Mesenchymal stem cell (in vitro differentiated cells and primary cell): ENCODE results near the gene CSH2.
"Not testable (repeated sequence)": the region's sequence is repeated elsewhere in the genome, so short reads cannot be mapped to it uniquely, and the experiment has no call there.

Experiments used
- DNase-seq: peaks from one replicate; pipeline ENCODE4 v3.0.0-alpha.2; 2013
- H2AFZ ChIP-seq: one replicate; pipeline ENCODE4 v1.6.1; 2013; ENCODE audit warnings: low read depth, mild to moderate bottlenecking, control low read depth, inconsistent platforms, low read length, moderate library complexity
- H2AK5ac ChIP-seq: 2 replicates; pipeline ENCODE4 v1.6.1; 2013; ENCODE audit warnings: low read length, moderate library complexity, mild to moderate bottlenecking, inconsistent platforms; ENCODE audit not compliant: severe bottlenecking
- H2BK120ac ChIP-seq: one replicate; pipeline ENCODE4 v1.6.1; 2013; ENCODE audit warnings: low read depth, mild to moderate bottlenecking, inconsistent platforms, low read length, moderate library complexity
- H2BK12ac ChIP-seq, 2 experiments: one replicate each; pipeline ENCODE4 v1.6.1; 2013; ENCODE audit warnings: inconsistent platforms in 2 of 2, low read length in 2 of 2, mild to moderate bottlenecking in 2 of 2, moderate library complexity in 2 of 2, control low read depth in 1 of 2
- H2BK15ac ChIP-seq: one replicate; pipeline ENCODE4 v1.6.1; 2013; ENCODE audit warnings: mild to moderate bottlenecking, low read depth, inconsistent platforms; ENCODE audit not compliant: poor library complexity, severe bottlenecking
- H2BK5ac ChIP-seq: 2 replicates; pipeline ENCODE4 v1.6.1; 2013; ENCODE audit warnings: low read depth, mild to moderate bottlenecking, low read length, control low read depth, inconsistent platforms; ENCODE audit not compliant: poor library complexity, severe bottlenecking
- H3K14ac ChIP-seq, 2 experiments: one replicate each; pipeline ENCODE4 v1.6.1; 2013; ENCODE audit warnings: inconsistent platforms in 2 of 2, low read length in 2 of 2, control low read depth in 1 of 2, mild to moderate bottlenecking in 1 of 2, moderate library complexity in 1 of 2
- H3K18ac ChIP-seq, 2 experiments: one replicate each; pipeline ENCODE4 v1.6.1; 2013; ENCODE audit warnings: inconsistent platforms in 2 of 2, low read length in 2 of 2, control low read depth in 1 of 2, low read depth in 1 of 2, mild to moderate bottlenecking in 1 of 2
- H3K23ac ChIP-seq, 2 experiments: one replicate each; pipeline ENCODE4 v1.6.1; 2013; ENCODE audit warnings: inconsistent platforms in 2 of 2, low read length in 2 of 2, mild to moderate bottlenecking in 2 of 2, moderate library complexity in 2 of 2, control low read depth in 1 of 2
- H3K27ac ChIP-seq: 2 replicates; pipeline ENCODE4 v1.5.1; 2013; ENCODE audit warnings: mild to moderate bottlenecking, moderate library complexity, low read length, control low read depth, inconsistent platforms; ENCODE audit not compliant: poor library complexity, severe bottlenecking
- H3K27me3 ChIP-seq, 2 experiments: 2 replicates each; pipeline versions ENCODE4 v1.6.1 to v1.7.0; 2013; ENCODE audit warnings: low read length in 2 of 2, mild to moderate bottlenecking in 2 of 2, moderate library complexity in 2 of 2, control low read depth in 1 of 2, inconsistent platforms in 1 of 2; ENCODE audit not compliant: control insufficient read depth in 1 of 2, insufficient read depth in 1 of 2
- H3K36me3 ChIP-seq, 2 experiments: 2 replicates each; pipeline versions ENCODE4 v1.6.1 to v1.7.0; 2013; ENCODE audit warnings: low read length in 2 of 2, control low read depth in 1 of 2, inconsistent platforms in 1 of 2, low read depth in 1 of 2, mild to moderate bottlenecking in 1 of 2; ENCODE audit not compliant: insufficient read depth in 2 of 2, control insufficient read depth in 1 of 2
- H3K4ac ChIP-seq, 2 experiments: one replicate each; pipeline ENCODE4 v1.6.1; 2013; ENCODE audit warnings: inconsistent platforms in 2 of 2, low read length in 2 of 2, mild to moderate bottlenecking in 2 of 2, moderate library complexity in 2 of 2, control low read depth in 1 of 2, low read depth in 1 of 2
- H3K4me1 ChIP-seq: 2 replicates; pipeline ENCODE4 v1.6.1; 2013; ENCODE audit warnings: low read depth, low read length, control low read depth; ENCODE audit not compliant: control insufficient read depth, insufficient read depth
- H3K4me2 ChIP-seq: 2 replicates; pipeline ENCODE4 v1.6.1; 2013; ENCODE audit warnings: low read length, mild to moderate bottlenecking, inconsistent platforms; ENCODE audit not compliant: poor library complexity, severe bottlenecking
- H3K4me3 ChIP-seq, 2 experiments: 2 replicates each; pipeline versions ENCODE4 v1.5.1 to v1.7.0; 2013; ENCODE audit warnings: low read length in 2 of 2, mild to moderate bottlenecking in 2 of 2, control low read depth in 1 of 2, low read depth in 1 of 2; ENCODE audit not compliant: insufficient read depth in 1 of 2
- H3K79me1 ChIP-seq: replicated peaks from 2 replicates; pipeline ENCODE4 v1.6.1; 2013; ENCODE audit warnings: mild to moderate bottlenecking, control low read depth, low read length, inconsistent platforms; ENCODE audit not compliant: poor library complexity, severe bottlenecking
- H3K9ac ChIP-seq: 2 replicates; pipeline ENCODE4 v1.7.0; 2013; ENCODE audit warnings: mild to moderate bottlenecking, low read length, moderate library complexity
- H3K9me3 ChIP-seq: 2 replicates; pipeline ENCODE4 v1.7.0; 2013; ENCODE audit warnings: mild to moderate bottlenecking, low read length; ENCODE audit not compliant: control insufficient read depth
- H4K8ac ChIP-seq: one replicate; pipeline ENCODE4 v1.6.1; 2013; ENCODE audit warnings: inconsistent platforms, mild to moderate bottlenecking, low read length, moderate library complexity
- H4K91ac ChIP-seq: one replicate; pipeline ENCODE4 v1.6.1; 2013; ENCODE audit warnings: mild to moderate bottlenecking, low read length, inconsistent platforms
- WGBS: methylation state at CpG from one replicate; pipeline ENCODE4 v1.1.7; 2013; ENCODE audit warnings: mixed read lengths; 5-methylcytosine and 5-hydroxymethylcytosine counted together

CSH2 gene

GRCh38 chr17:63898899-63899798 lies 25.7 kb upstream of the CSH2 start:
- not testable (repeated sequence) for H3K18ac ChIP-seq, H3K9ac ChIP-seq, H3K79me1 ChIP-seq, H3K4ac ChIP-seq, H2BK15ac ChIP-seq, H3K4me2 ChIP-seq, H3K23ac ChIP-seq, H4K8ac ChIP-seq, H2BK12ac ChIP-seq, H2AFZ ChIP-seq, H2AK5ac ChIP-seq, H3K4me3 ChIP-seq, H2BK5ac ChIP-seq, H3K36me3 ChIP-seq, H3K27ac ChIP-seq, H3K4me1 ChIP-seq, DNase-seq, H3K9me3 ChIP-seq, H3K14ac ChIP-seq, H2BK120ac ChIP-seq, H4K91ac ChIP-seq
- 81% methylated on average over 4 of the region's 6 CpGs for WGBS
- peaks cover 10 to 18% of the 10 kb centered on the region in 2 experiments for H3K27me3 ChIP-seq

- not testable (repeated sequence) for H4K8ac ChIP-seq, H3K9ac ChIP-seq, H3K36me3 ChIP-seq, H3K4me2 ChIP-seq, H3K9me3 ChIP-seq, H3K4me1 ChIP-seq, H2BK5ac ChIP-seq, H3K18ac ChIP-seq, H2BK120ac ChIP-seq, H4K91ac ChIP-seq, H3K23ac ChIP-seq, H2BK15ac ChIP-seq, H3K27ac ChIP-seq, DNase-seq, H3K79me1 ChIP-seq, H2AK5ac ChIP-seq, H3K14ac ChIP-seq, H3K4me3 ChIP-seq, H3K4ac ChIP-seq, H2AFZ ChIP-seq, H2BK12ac ChIP-seq
- peaks cover 12 to 14% of the 10 kb centered on the region in 2 experiments for H3K27me3 ChIP-seq
- 92% methylated on average over 5 of the region's 14 CpGs for WGBS
Measured at GRCh38 chr17:63896524-63897354, 23.3 kb upstream of the CSH2 start, which contains the start of gene CSH1. Gene CSH1, minus strand, starts transcription at chr17:63896574. Its CDS starts 63 bp downstream, at chr17:63896511.

GRCh38 chr17:63894821-63895220 lies 21.3 kb upstream of the CSH2 start:
- H2AK5ac ChIP-seq, H3K4me1 ChIP-seq, H3K4me2 ChIP-seq, H3K23ac ChIP-seq, H3K18ac ChIP-seq, H3K14ac ChIP-seq, H2BK5ac ChIP-seq, DNase-seq, H2AFZ ChIP-seq, H3K9ac ChIP-seq, H3K79me1 ChIP-seq, H3K36me3 ChIP-seq, H2BK15ac ChIP-seq, H3K4ac ChIP-seq, H2BK120ac ChIP-seq, H3K9me3 ChIP-seq, H4K91ac ChIP-seq, H3K4me3 ChIP-seq, H2BK12ac ChIP-seq, H3K27ac ChIP-seq, H4K8ac ChIP-seq, H3K27me3 ChIP-seq: not testable (repeated sequence)
- WGBS: no CpG with 5 or more reads among the region's 10 CpGs

- H3K9ac ChIP-seq, H4K8ac ChIP-seq, H3K79me1 ChIP-seq, H3K14ac ChIP-seq, H3K36me3 ChIP-seq, H2BK5ac ChIP-seq, H3K27me3 ChIP-seq, H3K23ac ChIP-seq, DNase-seq, H3K4me2 ChIP-seq, H4K91ac ChIP-seq, H2AFZ ChIP-seq, H2BK15ac ChIP-seq, H3K4ac ChIP-seq, H3K4me3 ChIP-seq, H3K4me1 ChIP-seq, H3K27ac ChIP-seq, H3K9me3 ChIP-seq, H2BK120ac ChIP-seq, H2AK5ac ChIP-seq, H3K18ac ChIP-seq, H2BK12ac ChIP-seq: not testable (repeated sequence)
- 51% methylated on average over 2 of the region's 3 CpGs for WGBS
Measured at GRCh38 chr17:63894021-63894420, 20.5 kb upstream of the CSH2 start.
